HepG2 (cell line): Measurements from ENCODE around the gene SIRT7. TPM values are rescaled to one million over a fixed set of nuclear protein-coding genes. Genes with fewer than 3 reads are reported as not detected.

Experiments
- CSRNP1 ChIP-seq: sonication (generic); formaldehyde crosslinking; IDR thresholded peaks from 2 replicates; pipeline ENCODE4 v1.8.1; 2023; ENCODE audit warnings: mild to moderate bottlenecking, missing genetic modification reagents
- DNMT1 ChIP-seq: sonication (generic); formaldehyde crosslinking; IDR thresholded peaks from 2 replicates; pipeline ENCODE4 v1.5.1; 2020; ENCODE audit warnings: mild to moderate bottlenecking, missing genetic modification reagents
- MAZ ChIP-seq, 2 experiments: sonication (generic) in 1 of 2; formaldehyde crosslinking in 1 of 2; IDR thresholded peaks; 2 replicates each; pipeline versions ENCODE4 v1.5.0 to v1.6.1; 2012 to 2020; ENCODE audit warnings: low read depth in 2 of 2, mild to moderate bottlenecking in 2 of 2, borderline replicate concordance in 1 of 2, improper control_type of control experiment in 1 of 2, low read length in 1 of 2, missing genetic modification reagents in 1 of 2, moderate library complexity in 1 of 2
- MTA3 ChIP-seq: sonication (generic); formaldehyde crosslinking; IDR thresholded peaks from 2 replicates; pipeline ENCODE4 v1.4.0; 2020; ENCODE audit warnings: missing genetic modification reagents
- NFKB2 ChIP-seq: sonication (generic); formaldehyde crosslinking; IDR thresholded peaks from 2 replicates; pipeline ENCODE4 v1.4.0; 2020; ENCODE audit warnings: missing genetic modification reagents, borderline replicate concordance
- PATZ1 ChIP-seq: sonication (generic); formaldehyde crosslinking; IDR thresholded peaks from 2 replicates; pipeline ENCODE4 v1.4.0; 2020; ENCODE audit warnings: missing genetic modification reagents
- RBFOX2 ChIP-seq: fragments of 200-400 bp; formaldehyde crosslinking; IDR thresholded peaks from 2 replicates; pipeline ENCODE4 v1.6.1; 2017; ENCODE audit warnings: low read depth, mild to moderate bottlenecking, low read length
- SALL2 ChIP-seq: sonication (generic); formaldehyde crosslinking; IDR thresholded peaks from 2 replicates; pipeline ENCODE4 v1.8.1; 2023; ENCODE audit warnings: mild to moderate bottlenecking, missing genetic modification reagents, inconsistent platforms
- SPEN ChIP-seq: sonication (generic); formaldehyde crosslinking; IDR thresholded peaks from 2 replicates; pipeline ENCODE4 v1.5.1; 2020; ENCODE audit warnings: low read depth, mild to moderate bottlenecking, missing genetic modification reagents
- ZBTB37 ChIP-seq: sonication (generic); formaldehyde crosslinking; IDR thresholded peaks from 2 replicates; pipeline ENCODE4 v1.4.0; 2020; ENCODE audit warnings: mild to moderate bottlenecking, missing genetic modification reagents
- ZFX ChIP-seq: sonication (generic); formaldehyde crosslinking; IDR thresholded peaks from 2 replicates; pipeline ENCODE4 v1.4.0; 2020; ENCODE audit warnings: mild to moderate bottlenecking, low read depth, missing genetic modification reagents, moderate library complexity
- ZNF24 ChIP-seq: fragments of 450-650 bp; IDR thresholded peaks from 2 replicates; pipeline ENCODE4 v1.6.1; 2017; ENCODE audit warnings: antibody characterized with exemption, mild to moderate bottlenecking
- ZNF337 ChIP-seq: sonication (generic); formaldehyde crosslinking; IDR thresholded peaks from 2 replicates; pipeline ENCODE4 v1.5.1; 2020; ENCODE audit warnings: missing genetic modification reagents, low read depth, mild to moderate bottlenecking, borderline replicate concordance
- ZNF577 ChIP-seq: sonication (generic); formaldehyde crosslinking; IDR thresholded peaks from 2 replicates; pipeline ENCODE4 v1.4.0; 2020; ENCODE audit warnings: mild to moderate bottlenecking, low read depth, missing genetic modification reagents, borderline replicate concordance
- ZNF674 ChIP-seq: sonication (generic); formaldehyde crosslinking; IDR thresholded peaks from 2 replicates; pipeline ENCODE4 v1.5.0; 2020; ENCODE audit warnings: low read depth, mild to moderate bottlenecking, missing genetic modification reagents
- ZZZ3 ChIP-seq: sonication (generic); formaldehyde crosslinking; IDR thresholded peaks from 2 replicates; pipeline ENCODE4 v1.4.0; 2020; ENCODE audit warnings: missing genetic modification reagents, mild to moderate bottlenecking, borderline replicate concordance
- polyA plus RNA-seq, 8 experiments: library from polyadenylated mRNA; depleted of rRNA in 3 of 8; stranded (reverse) in 7 of 8; unstranded in 1 of 8; fragments of >200 nt; fragmentation: Illumina TruSeq in 4 of 8; extraction: Trizol in 4 of 8; gene quantifications; 2 replicates each; pipeline versions ENCODE4 v1.2.1 to v1.2.3, GENCODE V29; 2011 to 2016; ENCODE audit warnings: low read depth in 4 of 8, missing spikeins in 1 of 8, mixed read lengths in 1 of 8; ENCODE audit not compliant: insufficient read depth in 1 of 8
- total RNA-seq, 5 experiments: library from RNA; depleted of rRNA; stranded (reverse); fragments of >200 nt; fragmentation: Illumina TruSeq; extraction: Trizol; gene quantifications; 2 replicates each; pipeline ENCODE4 v1.2.3, GENCODE V29; 2016; ENCODE audit warnings: low read depth in 1 of 5
- TF ChIP-seq, protein P1 (sequence below): sonication (generic); formaldehyde crosslinking; IDR thresholded peaks from 2 replicates; pipeline ENCODE4 v1.4.0; 2020; ENCODE audit warnings: missing genetic modification reagents
- TF ChIP-seq, protein P2 (sequence below): sonication (generic); formaldehyde crosslinking; IDR thresholded peaks from 2 replicates; pipeline ENCODE4 v1.5.0; 2020; ENCODE audit warnings: missing genetic modification reagents, mild to moderate bottlenecking, borderline replicate concordance

The SIRT7 gene
- total and polyA plus RNA-seq, 2 of the 13 experiments (the other 11 are each of a cell fraction or from before 2014, with no cell fraction given), result 8.3 to 24.8 TPM

DNA sequence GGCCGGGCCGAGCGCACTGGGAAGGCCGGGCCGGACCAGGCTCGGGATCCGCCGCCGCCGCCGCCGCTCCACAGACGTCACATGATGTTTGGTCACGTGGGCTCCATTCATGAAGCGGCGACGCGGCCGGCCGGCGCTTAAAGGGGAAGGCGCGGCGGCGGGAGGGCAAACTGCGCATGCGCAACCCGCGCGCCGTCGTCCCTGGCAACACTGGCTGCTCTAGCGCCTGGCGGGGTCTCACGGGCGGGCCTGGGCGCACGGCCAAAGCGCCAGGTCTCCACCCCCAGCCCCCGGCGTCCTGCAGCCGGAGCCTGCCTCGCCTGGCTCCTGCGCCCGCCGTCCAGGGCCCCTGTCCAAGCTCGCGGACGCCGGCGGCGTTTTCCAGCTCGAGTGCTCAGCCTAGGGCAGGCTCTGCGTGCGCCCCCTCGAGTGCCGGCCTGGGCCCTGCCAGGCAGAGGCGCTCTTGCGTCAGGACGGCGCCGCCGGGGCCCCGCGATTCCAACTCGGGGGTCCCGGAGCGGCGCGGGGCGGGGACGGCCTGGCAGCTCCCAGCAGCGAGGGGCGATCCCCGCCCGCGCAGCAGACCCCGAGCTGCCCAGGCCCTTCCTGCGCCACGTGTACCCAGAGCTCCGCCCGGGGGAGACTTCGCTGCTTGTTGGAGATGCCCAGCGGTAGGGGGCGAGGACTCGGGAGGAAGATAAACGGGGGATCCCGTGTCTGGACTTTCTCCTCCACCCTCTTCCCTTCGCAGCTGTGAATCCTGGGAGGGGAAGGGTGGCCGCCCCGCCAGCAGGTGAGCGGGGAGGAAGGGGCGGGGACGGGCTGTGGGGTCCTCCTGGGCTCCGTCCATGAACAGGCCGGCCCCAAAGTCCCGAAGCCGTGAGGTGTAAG, 9.9 kb upstream of the SIRT7 start, which contains the start of gene MAFG (continued):
- TF ChIP-seq NFKB2 (CRISPR knock-in tag) (peak; percentile 77; the same call in 1 of the 2 replicates), ZNF577 (CRISPR knock-in tag) (peak; percentile 53; the same call in 1 of the 2 replicates), ZNF24 (peak; percentile 36; the same call in 1 of the 2 replicates), MAZ (IDR thresholded peaks at IDR 0.05; ENCODE audit: borderline replicate concordance, low read depth, low read length) (peak; percentile 46; the same call in 1 of the 2 replicates), MAZ (CRISPR knock-in tag; IDR thresholded peaks at IDR 0.05; ENCODE audit: low read depth) (peak; percentile 93), ZNF337 (CRISPR knock-in tag) (peak; percentile 83; the same call in 1 of the 2 replicates), DNMT1 (CRISPR knock-in tag) (peak; percentile 71; the same call in 1 of the 2 replicates), RBFOX2 (peak; percentile 76), ZZZ3 (CRISPR knock-in tag) (peak; percentile 90; the same call in 1 of the 2 replicates), ZNF674 (CRISPR knock-in tag) (peak; percentile 75; the same call in 1 of the 2 replicates), SPEN (CRISPR knock-in tag) (peak; percentile 80), SALL2 (CRISPR knock-in tag) (peak; percentile 98), ZBTB37 (CRISPR knock-in tag) (no peak), MTA3 (no peak), PATZ1 (peak; percentile 88), CSRNP1 (CRISPR knock-in tag) (no peak; the same call in 1 of the 2 replicates), ZFX (CRISPR knock-in tag) (peak; percentile 92)
- TF ChIP-seq, protein P1, sequence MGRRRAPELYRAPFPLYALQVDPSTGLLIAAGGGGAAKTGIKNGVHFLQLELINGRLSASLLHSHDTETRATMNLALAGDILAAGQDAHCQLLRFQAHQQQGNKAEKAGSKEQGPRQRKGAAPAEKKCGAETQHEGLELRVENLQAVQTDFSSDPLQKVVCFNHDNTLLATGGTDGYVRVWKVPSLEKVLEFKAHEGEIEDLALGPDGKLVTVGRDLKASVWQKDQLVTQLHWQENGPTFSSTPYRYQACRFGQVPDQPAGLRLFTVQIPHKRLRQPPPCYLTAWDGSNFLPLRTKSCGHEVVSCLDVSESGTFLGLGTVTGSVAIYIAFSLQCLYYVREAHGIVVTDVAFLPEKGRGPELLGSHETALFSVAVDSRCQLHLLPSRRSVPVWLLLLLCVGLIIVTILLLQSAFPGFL (CRISPR knock-in tag), result no peak
- TF ChIP-seq, protein P2, sequence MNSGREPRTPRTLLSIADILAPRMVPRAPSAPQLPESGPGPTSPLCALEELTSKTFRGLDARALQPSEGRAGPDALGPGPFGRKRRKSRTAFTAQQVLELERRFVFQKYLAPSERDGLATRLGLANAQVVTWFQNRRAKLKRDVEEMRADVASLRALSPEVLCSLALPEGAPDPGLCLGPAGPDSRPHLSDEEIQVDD (CRISPR knock-in tag), result peak; percentile 72; the same call in 1 of the 2 replicates
